Calu3 (cell line): ENCODE results near the gene LCE6A. TPM values are rescaled to one million over a fixed set of nuclear protein-coding genes. Genes with fewer than 3 reads are reported as not detected.

ENCODE experiments used
- BruUV-seq: library from RNA; stranded (reverse); fragments of 400-500 nt; replicated peaks from 2 replicates; lab custom pipeline; 2021; lab: Mats Ljungman, UMichigan
- CTCF ChIA-PET: fragments of 300-600 bp; sonication (Branson Sonifier 250); formaldehyde crosslinking; loops from one replicate; lab custom pipeline; 2022; ENCODE audit warnings: antibody characterized with exemption; lab: Charles Lee
- DNase-seq: peaks from one replicate; pipeline ENCODE4 v3.0.0; 2022
- H3K27ac Mint-ChIP-seq: one replicate; pipeline ENCODE4 v1.8.0; 2022; ENCODE audit warnings: mixed read lengths; ENCODE audit not compliant: unreplicated experiment
- H3K27me3 Mint-ChIP-seq: one replicate; pipeline ENCODE4 v1.8.0; 2022; ENCODE audit warnings: mixed read lengths; ENCODE audit not compliant: unreplicated experiment
- H3K36me3 Mint-ChIP-seq: one replicate; pipeline ENCODE4 v1.8.0; 2022; ENCODE audit warnings: mild to moderate bottlenecking, moderate library complexity, mixed read lengths; ENCODE audit not compliant: insufficient read depth, unreplicated experiment
- H3K4me1 Mint-ChIP-seq: one replicate; pipeline ENCODE4 v1.8.0; 2022; ENCODE audit warnings: mild to moderate bottlenecking, low read depth, mixed read lengths; ENCODE audit not compliant: unreplicated experiment
- H3K4me3 Mint-ChIP-seq: one replicate; pipeline ENCODE4 v1.8.0; 2022; ENCODE audit warnings: mild to moderate bottlenecking, low read depth, moderate library complexity, mixed read lengths; ENCODE audit not compliant: unreplicated experiment
- H3K9me3 Mint-ChIP-seq: one replicate; pipeline ENCODE4 v1.8.0; 2022; ENCODE audit warnings: low read depth, mixed read lengths; ENCODE audit not compliant: unreplicated experiment
- CTCF ChIP-seq: fragments of 200-600 bp; IDR thresholded peaks from one replicate; pipeline ENCODE4 v1.8.0; 2022; ENCODE audit warnings: antibody characterized with exemption; ENCODE audit not compliant: unreplicated experiment
- intact Hi-C: fragments of 100-400 bp; cut with micrococcal nuclease; formaldehyde crosslinking; loops from one replicate; pipeline ENCODE4 v1.10.0; 2022; ENCODE audit not compliant: unreplicated experiment
- total RNA-seq: library from RNA; stranded (reverse); gene quantifications from 2 replicates; pipeline ENCODE4 v1.2.3, GENCODE V29; 2022

Gene LCE6A
- total RNA-seq, 1 experiment from 2014 or later, result not detected

DNA sequence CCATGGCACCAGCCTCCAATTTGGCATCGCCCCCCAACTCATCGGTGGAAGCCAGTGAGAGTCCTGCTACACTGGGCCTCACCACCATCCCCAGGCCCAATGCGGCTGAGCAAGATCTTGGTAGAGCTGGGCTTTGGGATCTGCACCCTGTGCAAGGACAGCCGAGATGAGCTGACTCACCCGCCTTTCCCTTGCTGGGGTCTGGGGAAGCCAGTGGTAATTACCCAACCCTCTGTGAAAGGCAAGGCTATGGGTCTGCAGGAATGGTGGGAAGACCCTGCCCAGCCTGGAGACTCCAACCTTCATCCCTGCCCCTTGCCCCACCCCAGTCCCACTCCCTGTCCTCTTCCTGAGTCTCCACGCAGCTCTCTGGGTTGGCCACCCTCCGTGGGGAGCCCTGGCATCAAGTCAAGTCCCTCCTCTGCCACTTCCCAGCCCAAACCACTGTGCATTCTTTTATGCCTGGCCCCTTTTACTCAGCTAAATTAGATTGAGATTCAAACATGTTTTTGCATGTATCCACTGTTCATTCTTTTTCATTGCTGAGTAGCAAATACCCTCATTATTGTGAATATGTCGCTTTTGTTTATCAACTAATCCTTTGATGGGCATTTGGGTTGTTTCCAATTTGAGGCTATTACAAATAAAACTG lies 44.2 kb downstream of the LCE6A start:
- H3K27me3 Mint-ChIP-seq, result peaks cover 31% of the 10 kb centered on the region
- no peaks in the 10 kb centered on the region for H3K36me3 Mint-ChIP-seq
- H3K9me3 Mint-ChIP-seq, result no peaks in the 10 kb centered on the region
- no peak for TF ChIP-seq CTCF
- H3K4me1 Mint-ChIP-seq, result no peaks in the 10 kb centered on the region
- no peak for DNase-seq
- CTCF ChIA-PET, result no interaction called here
- no peak overlapping the region for H3K4me3 Mint-ChIP-seq
- intact Hi-C loops, result no loop called here
- H3K27ac Mint-ChIP-seq, result no peak overlapping the region
- BruUV-seq, result no TSS peak

DNA sequence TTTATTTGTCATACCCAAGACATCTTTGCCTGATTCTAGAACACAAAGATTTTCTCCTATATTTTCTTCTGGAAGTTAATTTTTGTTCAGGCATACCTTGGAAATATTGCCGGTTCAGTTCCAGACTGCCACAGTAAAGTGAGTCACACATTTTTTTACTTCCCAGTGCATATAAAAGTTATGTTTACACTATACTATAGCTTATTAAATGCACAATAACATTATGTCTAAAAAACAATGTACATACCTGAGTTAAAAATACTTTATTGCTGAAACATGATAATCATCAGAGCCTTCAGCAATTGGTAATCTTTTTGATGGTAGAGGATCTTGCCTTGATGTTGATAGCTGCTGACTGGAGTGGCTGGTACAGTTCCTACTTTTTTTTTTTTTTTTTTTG lies 45.5 kb downstream of the LCE6A start:
- no peak overlapping the region for H3K4me3 Mint-ChIP-seq
- H3K27me3 Mint-ChIP-seq, result peaks cover 32% of the 10 kb centered on the region
- no peak for TF ChIP-seq CTCF
- no peaks in the 10 kb centered on the region for H3K36me3 Mint-ChIP-seq
- no peaks in the 10 kb centered on the region for H3K9me3 Mint-ChIP-seq
- DNase-seq, result no peak
- no peaks in the 10 kb centered on the region for H3K4me1 Mint-ChIP-seq
- CTCF ChIA-PET, result interaction anchor here (1.4 kb wide), 1 partner anchor 9 kb away, joined by 4 read pairs; no protein-coding TSS in a partner anchor
- intact Hi-C loops, result no loop called here
- BruUV-seq, result no TSS peak
- no peak overlapping the region for H3K27ac Mint-ChIP-seq

Other genes starting within 250 kb of the LCE6A start
- gene LCE3C, start 242.6 kb upstream of the LCE6A start, total RNA-seq, result not detected in 2 replicates
- not detected in 2 replicates for gene LCE3B, start 229.0 kb upstream of the LCE6A start, total RNA-seq
- gene LCE3A, start 219.8 kb upstream of the LCE6A start, total RNA-seq, result not detected in 2 replicates
- not detected in 2 replicates for gene LCE2D, start 179.5 kb upstream of the LCE6A start, total RNA-seq
- not detected in 2 replicates for gene LCE2C, start 167.6 kb upstream of the LCE6A start, total RNA-seq
- gene LCE2B, start 156.7 kb upstream of the LCE6A start, total RNA-seq, result not detected in 2 replicates
- gene LCE2A, start 144.5 kb upstream of the LCE6A start, total RNA-seq, result not detected in 2 replicates
- gene LCE4A, start 134.7 kb upstream of the LCE6A start, total RNA-seq, result not detected in 2 replicates
- gene KPRP, start 84.8 kb upstream of the LCE6A start, total RNA-seq, result not detected in 2 replicates
- not detected in 2 replicates for gene LCE1F, start 67.7 kb upstream of the LCE6A start, total RNA-seq
- not detected in 2 replicates for gene LCE1E, start 56.6 kb upstream of the LCE6A start, total RNA-seq
- not detected in 2 replicates for gene LCE1D, start 46.1 kb upstream of the LCE6A start, total RNA-seq
- not detected in 2 replicates for gene LCE1C, start 36.2 kb upstream of the LCE6A start, total RNA-seq
- not detected in 2 replicates for gene LCE1B, start 30.9 kb upstream of the LCE6A start, total RNA-seq
- gene LCE1A, start 15.4 kb upstream of the LCE6A start, total RNA-seq, result not detected in 2 replicates
- gene LCE7A, start 17.1 kb downstream of the LCE6A start, total RNA-seq, result not detected in 2 replicates
- not detected in 2 replicates for gene SMCP, start 35.5 kb downstream of the LCE6A start, total RNA-seq
- gene IVL, start 65.7 kb downstream of the LCE6A start, total RNA-seq, result 1.1 and 1.9 TPM in 2 replicates
- not detected in 2 replicates for gene SPRR5, start 104.3 kb downstream of the LCE6A start, total RNA-seq
- not detected in 2 replicates for gene SPRR4, start 127.8 kb downstream of the LCE6A start, total RNA-seq
- not detected in 2 replicates for gene SPRR1A, start 141.2 kb downstream of the LCE6A start, total RNA-seq
- gene SPRR3, start 158.9 kb downstream of the LCE6A start, total RNA-seq, result 6.2 and 26.7 TPM in 2 replicates
- 3.1 TPM in 1 of 2 replicates, not detected in the other for gene SPRR1B, start 188.3 kb downstream of the LCE6A start, total RNA-seq
- not detected in 2 replicates for gene SPRR2D, start 198.3 kb downstream of the LCE6A start, total RNA-seq
- not detected in 2 replicates for gene SPRR2A, start 214.7 kb downstream of the LCE6A start, total RNA-seq
- not detected in 2 replicates for gene SPRR2B, start 228.8 kb downstream of the LCE6A start, total RNA-seq